ENCODE data around the gene OFD1.

Gene OFD1

DNA sequence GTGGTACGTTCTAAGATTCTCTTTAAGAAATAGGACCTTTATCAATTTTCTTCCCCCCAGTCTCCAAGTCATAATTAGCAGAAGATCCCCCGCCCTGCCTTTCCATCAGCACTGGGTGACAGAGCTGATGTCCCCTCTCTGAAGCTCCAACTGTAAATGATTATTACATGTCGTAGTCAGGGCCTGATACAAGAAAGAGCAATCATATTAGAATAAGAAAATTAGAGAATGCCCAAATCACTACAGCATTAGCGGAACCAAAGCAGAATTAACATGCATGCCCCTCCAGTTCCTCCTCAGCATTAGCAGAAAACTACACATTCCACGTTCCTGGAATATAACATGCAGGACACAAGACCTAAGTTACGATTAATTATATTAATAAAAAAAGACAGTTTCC is 81.6 kb downstream of the OFD1 start:
- 20 to 73% methylated on average over 1 to 3 of the region's 6 CpGs for WGBS, 2 experiments
- H3K9me3 ChIP-seq (ENCODE audit: control insufficient read depth, low read length) = no peaks in the 10 kb centered on the region
- peak overlapping the region; percentile 92 for H3K27ac ChIP-seq (ENCODE audit: insufficient read depth, low read depth, low read length, poor library complexity, severe bottlenecking)
- H3K36me3 ChIP-seq (ENCODE audit: control insufficient read depth, insufficient read depth, low read length) = no peaks in the 10 kb centered on the region
- no peaks in the 10 kb centered on the region for H3K27me3 ChIP-seq (ENCODE audit: control insufficient read depth, insufficient read depth, low read length, poor library complexity, severe bottlenecking)
- peak overlapping the region; percentile 18 for H3K4me3 ChIP-seq (ENCODE audit: insufficient read depth, low read depth, low read length)
- peaks cover 12% of the 10 kb centered on the region for H3K4me1 ChIP-seq (ENCODE audit: control insufficient read depth, insufficient read depth, low read length)

DNA sequence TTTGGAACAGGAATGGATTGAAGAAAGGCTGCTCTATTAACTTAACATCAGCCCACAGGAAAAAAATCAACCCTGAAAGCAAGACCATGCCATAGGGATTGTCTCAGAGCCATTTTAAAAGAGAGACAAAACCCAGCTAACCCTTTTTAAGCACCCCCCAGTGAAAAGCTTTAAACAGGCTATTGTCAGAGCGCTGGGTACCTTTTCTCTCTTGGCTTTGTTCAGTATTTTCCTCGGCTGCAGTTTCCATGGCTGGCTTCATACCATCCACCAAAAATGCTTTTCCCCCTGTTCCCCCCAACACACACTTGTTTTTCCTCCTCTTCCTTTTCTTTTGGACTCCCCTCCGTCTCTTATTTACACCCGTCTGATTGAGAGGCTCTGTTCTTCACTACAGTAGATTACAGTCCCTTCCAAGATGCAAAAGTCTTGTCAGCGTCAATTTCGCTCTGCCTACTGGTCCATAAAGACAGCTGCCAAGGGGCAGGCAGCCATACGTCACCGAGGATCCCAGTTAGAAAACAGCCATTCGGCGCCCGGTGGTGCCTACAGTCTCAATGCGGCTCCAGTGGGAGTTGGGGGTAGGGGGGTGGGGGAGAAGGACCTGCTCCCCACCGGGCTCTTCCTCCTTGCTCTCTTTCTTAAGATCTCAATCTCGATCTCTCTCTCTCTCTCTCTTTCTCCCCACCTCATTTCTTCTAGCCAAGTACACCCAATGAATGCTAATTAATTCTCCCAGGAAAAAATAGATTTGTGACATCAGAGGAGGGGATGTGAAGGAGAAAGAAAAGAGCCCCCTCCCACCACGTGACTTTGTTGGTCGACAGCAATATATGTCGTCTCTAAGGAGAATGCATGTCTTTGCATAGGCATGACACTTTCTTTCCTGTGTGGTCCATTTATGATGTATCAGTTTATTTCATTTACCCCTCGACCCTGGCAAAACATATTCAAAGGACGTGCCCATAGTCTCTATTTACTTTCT is 82.4 kb downstream of the OFD1 start, which contains the start of gene GPM6B:
TSS of gene GPM6B (minus strand) at position 451 of the 985 bp plus-strand sequence. CDS start at position 262, 189 bp downstream.
- peak within 1 kb of the TSS; percentile 19 for H3K4me3 ChIP-seq (ENCODE audit: insufficient read depth, low read depth, low read length)
- H3K36me3 ChIP-seq (ENCODE audit: control insufficient read depth, insufficient read depth, low read length) = no peaks in the 10 kb centered on the region
- H3K4me1 ChIP-seq (ENCODE audit: control insufficient read depth, insufficient read depth, low read length) = peaks cover 12% of the 10 kb centered on the region
- H3K9me3 ChIP-seq (ENCODE audit: control insufficient read depth, low read length) = no peaks in the 10 kb centered on the region
- peak within 1 kb of the TSS; percentile 92 for H3K27ac ChIP-seq (ENCODE audit: insufficient read depth, low read depth, low read length, poor library complexity, severe bottlenecking)
- no peaks in the 10 kb centered on the region for H3K27me3 ChIP-seq (ENCODE audit: control insufficient read depth, insufficient read depth, low read length, poor library complexity, severe bottlenecking)
- 3% methylated on average over 8 to 15 of the region's 19 CpGs for WGBS, 2 experiments

Measured in ectodermal cell (in vitro differentiated cells).